ENCODE data around the gene C2orf78. TPM values are rescaled to one million over a fixed set of nuclear protein-coding genes. Genes with fewer than 3 reads are reported as not detected.

Gene C2orf78
- total RNA-seq, 1 donor from 2014 or later: not detected

DNA sequence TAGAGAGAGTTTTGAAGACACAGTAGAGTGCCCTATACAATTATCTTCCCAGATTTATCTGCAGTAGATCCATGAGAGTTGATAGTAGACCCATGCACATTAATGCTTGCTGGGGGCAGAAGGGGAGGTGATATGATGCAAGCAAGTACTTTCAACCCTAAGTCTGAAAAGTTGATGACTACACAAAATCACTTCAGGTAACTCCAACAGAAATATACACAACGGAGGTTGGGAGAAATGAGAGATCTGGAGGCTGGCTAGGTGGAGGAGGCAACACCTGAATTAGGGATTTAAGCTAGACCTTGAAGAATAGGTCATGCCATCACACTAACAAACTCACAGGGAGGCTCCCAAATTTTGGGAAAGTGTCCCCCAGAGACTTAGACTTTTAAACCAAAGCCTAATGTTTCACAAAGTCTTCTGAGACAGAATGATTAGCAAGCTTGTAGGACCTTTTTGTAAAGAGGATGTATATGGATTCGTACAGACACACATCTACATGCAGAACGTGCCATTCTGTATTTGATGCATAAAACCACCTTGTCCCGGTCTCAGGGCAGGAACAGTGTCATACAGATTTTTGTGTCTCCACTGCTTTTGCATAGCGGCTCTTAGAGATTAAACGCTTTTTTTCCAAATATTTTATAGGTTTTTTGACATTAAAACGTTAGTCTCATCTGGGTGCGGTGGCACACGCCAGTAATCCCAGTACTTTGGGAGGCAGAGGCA, 43.8 kb downstream of the C2orf78 start:
- peaks cover 5% of the 10 kb centered on the region for H3K36me3 Mint-ChIP-seq
- peaks cover 23% of the 10 kb centered on the region for H3K4me1 Mint-ChIP-seq (ENCODE audit: unreplicated experiment)
- peaks cover 5% of the 10 kb centered on the region for H3K9me3 Mint-ChIP-seq
- peaks cover 25% of the 10 kb centered on the region for H3K27me3 Mint-ChIP-seq
- peak overlapping the region; percentile 8 for H3K27ac Mint-ChIP-seq
- H3K4me3 Mint-ChIP-seq: peak overlapping the region; percentile 58
- TF ChIP-seq, protein P1, sequence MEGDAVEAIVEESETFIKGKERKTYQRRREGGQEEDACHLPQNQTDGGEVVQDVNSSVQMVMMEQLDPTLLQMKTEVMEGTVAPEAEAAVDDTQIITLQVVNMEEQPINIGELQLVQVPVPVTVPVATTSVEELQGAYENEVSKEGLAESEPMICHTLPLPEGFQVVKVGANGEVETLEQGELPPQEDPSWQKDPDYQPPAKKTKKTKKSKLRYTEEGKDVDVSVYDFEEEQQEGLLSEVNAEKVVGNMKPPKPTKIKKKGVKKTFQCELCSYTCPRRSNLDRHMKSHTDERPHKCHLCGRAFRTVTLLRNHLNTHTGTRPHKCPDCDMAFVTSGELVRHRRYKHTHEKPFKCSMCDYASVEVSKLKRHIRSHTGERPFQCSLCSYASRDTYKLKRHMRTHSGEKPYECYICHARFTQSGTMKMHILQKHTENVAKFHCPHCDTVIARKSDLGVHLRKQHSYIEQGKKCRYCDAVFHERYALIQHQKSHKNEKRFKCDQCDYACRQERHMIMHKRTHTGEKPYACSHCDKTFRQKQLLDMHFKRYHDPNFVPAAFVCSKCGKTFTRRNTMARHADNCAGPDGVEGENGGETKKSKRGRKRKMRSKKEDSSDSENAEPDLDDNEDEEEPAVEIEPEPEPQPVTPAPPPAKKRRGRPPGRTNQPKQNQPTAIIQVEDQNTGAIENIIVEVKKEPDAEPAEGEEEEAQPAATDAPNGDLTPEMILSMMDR (conservative IDR thresholded peaks at IDR 0.05): no peak
- DNase-seq (ENCODE audit: extremely low spot score, unreplicated experiment): no peak

DNA sequence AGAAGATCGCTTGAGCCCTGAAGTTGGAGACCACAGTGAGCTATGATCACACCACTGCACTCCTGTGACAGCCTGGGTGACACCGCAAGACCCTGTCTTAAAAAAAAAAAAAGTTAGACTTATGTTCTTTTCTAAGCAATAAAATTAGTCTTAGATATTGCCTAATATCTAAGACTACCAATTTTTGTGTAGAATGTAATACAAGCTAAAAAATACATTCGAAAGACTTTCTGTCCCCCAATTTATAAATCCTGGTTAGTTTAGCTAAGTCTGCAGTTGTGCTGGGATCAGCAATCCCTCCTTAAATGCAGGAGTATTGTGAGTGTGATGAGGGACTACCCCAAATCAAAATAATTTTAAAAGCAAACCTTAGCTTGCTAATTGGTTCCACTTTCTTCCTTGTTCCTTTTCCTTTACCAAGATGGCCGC, 44.4 kb downstream of the C2orf78 start:
- Mint-ChIP-seq H3K4me3 (peak overlapping the region; percentile 98), H3K9me3 (peaks cover 5% of the 10 kb centered on the region), H3K4me1 (ENCODE audit: unreplicated experiment) (peaks cover 23% of the 10 kb centered on the region), H3K36me3 (peaks cover 6% of the 10 kb centered on the region), H3K27ac (peak overlapping the region; percentile 98), H3K27me3 (peaks cover 20% of the 10 kb centered on the region)
- no peak for DNase-seq (ENCODE audit: extremely low spot score, unreplicated experiment)
- TF ChIP-seq, protein P1 (conservative IDR thresholded peaks at IDR 0.05): no peak

DNA sequence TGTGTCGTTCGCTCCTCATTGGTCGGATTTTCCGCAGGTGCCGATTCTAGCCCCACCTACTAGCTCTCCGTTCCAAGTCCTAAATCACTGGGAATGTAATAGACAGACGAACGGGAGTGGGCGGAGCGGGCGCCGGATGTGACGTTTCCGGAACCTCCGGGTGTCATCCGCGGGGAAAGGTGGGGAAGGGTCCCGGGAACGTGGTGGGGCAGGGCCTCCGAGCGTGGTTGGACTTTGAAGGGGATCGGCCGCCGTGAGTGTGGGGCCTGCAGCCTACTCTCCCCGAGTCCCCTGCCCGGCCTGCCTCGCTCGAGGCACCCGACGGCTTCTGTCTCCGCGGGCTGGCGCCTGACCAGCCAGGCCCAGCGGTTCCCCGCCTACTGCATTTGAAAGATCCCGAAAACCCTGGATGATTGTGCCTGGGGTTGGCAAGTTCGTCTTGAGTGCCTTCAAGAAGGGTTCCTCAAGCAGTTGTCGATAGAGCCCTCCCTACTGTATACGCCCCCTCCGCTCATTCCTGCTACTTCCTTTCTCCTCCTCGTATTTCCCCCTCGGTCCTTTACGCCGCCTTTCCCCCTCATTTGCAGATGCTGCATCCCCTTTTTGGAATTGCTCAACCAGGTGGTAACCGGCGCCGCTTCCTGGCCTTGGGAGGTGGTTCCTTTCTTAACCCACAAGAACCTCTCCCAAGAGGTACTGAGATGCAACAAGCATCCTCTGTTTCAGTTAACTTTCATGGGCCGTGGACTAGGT, 45.0 kb downstream of the C2orf78 start, which contains the start of gene STAMBP:
STAMBP (plus strand) TSS at position 144 of the 753 bp plus-strand sequence. CDS start 1,896 bp downstream, outside the sequence.
- TF ChIP-seq, protein P1 (conservative IDR thresholded peaks at IDR 0.05): no peak

DNA sequence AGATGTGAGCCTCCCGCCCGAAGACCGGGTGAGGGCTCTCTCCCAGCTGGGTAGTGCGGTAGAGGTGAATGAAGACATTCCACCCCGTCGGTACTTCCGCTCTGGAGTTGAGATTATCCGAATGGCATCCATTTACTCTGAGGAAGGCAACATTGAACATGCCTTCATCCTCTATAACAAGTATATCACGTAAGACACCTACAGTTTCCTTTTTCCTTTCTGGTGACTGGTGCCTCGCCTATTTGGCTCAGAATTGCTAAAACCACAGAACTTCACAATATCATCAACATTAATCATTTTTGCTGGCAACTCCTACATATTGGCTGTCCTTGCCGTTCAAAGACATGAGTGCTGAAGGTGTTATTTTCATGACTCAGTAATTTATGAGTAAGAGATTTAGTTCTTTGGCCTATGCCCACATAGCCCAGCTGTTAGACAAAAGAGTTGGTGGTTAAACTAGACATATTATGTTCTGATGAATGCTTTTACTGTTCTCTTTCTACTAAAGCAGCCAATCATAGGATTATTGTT, 47.0 kb downstream of the C2orf78 start:
- peak overlapping the region; percentile 68 for H3K27ac Mint-ChIP-seq
- H3K4me1 Mint-ChIP-seq (ENCODE audit: unreplicated experiment): peaks cover 27% of the 10 kb centered on the region
- H3K36me3 Mint-ChIP-seq: peaks cover 16% of the 10 kb centered on the region
- H3K27me3 Mint-ChIP-seq: peaks cover 13% of the 10 kb centered on the region
- H3K4me3 Mint-ChIP-seq: peak overlapping the region; percentile 98
- TF ChIP-seq, protein P1 (conservative IDR thresholded peaks at IDR 0.05): no peak
- H3K9me3 Mint-ChIP-seq: peaks cover 5% of the 10 kb centered on the region
- DNase-seq (ENCODE audit: extremely low spot score, unreplicated experiment): no peak

More for the DNA sequence above, 45.0 kb downstream of the C2orf78 start, which contains the start of gene STAMBP:
- H3K4me3 Mint-ChIP-seq: peak within 1 kb of the TSS; percentile 98
- peaks cover 5% of the 10 kb centered on the region for H3K9me3 Mint-ChIP-seq
- H3K27ac Mint-ChIP-seq: peak within 1 kb of the TSS; percentile 98
- H3K4me1 Mint-ChIP-seq (ENCODE audit: unreplicated experiment): peaks cover 23% of the 10 kb centered on the region
- H3K27me3 Mint-ChIP-seq: peaks cover 19% of the 10 kb centered on the region
- peak; percentile 93 for DNase-seq (ENCODE audit: extremely low spot score, unreplicated experiment)
- H3K36me3 Mint-ChIP-seq: peaks cover 6% of the 10 kb centered on the region

DNA sequence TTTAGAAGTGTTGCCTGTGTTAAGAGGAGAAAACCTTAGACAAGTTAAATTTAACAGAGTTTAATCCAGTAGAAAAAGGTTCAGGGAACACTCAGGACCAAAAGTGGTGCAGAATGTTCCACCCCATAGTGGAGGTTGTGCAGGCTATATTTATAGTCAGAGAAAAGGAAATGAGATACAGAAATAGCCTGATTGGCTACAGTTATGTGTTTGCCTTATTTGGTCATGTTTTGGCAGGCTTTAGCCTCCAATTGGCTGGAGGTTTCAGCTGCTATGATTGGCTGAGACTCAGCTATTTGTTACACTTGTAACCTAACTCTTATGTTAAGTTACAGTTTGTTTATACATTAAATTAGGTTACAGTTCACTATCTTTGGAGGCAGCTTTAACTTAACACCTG, 48.9 kb downstream of the C2orf78 start:
- DNase-seq (ENCODE audit: extremely low spot score, unreplicated experiment): no peak
- TF ChIP-seq, protein P1 (conservative IDR thresholded peaks at IDR 0.05): no peak
- H3K27ac Mint-ChIP-seq: peak overlapping the region; percentile 1
- peaks cover 27% of the 10 kb centered on the region for H3K4me1 Mint-ChIP-seq (ENCODE audit: unreplicated experiment)
- H3K4me3 Mint-ChIP-seq: no peak overlapping the region
- peaks cover 16% of the 10 kb centered on the region for H3K36me3 Mint-ChIP-seq
- H3K27me3 Mint-ChIP-seq: peaks cover 4% of the 10 kb centered on the region
- H3K9me3 Mint-ChIP-seq: peaks cover 5% of the 10 kb centered on the region

All from type B pancreatic cell (in vitro differentiated cells).